GM19438 (cell line): Measurements from ENCODE around the gene DNAH6.

Experiments used
- ATAC-seq: cut with Tn5 transposase; IDR thresholded peaks from one replicate; pipeline ENCODE4 v1.9.1; 2021; ENCODE audit warnings: low read depth; ENCODE audit not compliant: unreplicated experiment

DNAH6 gene

GRCh38 chr2:84613082-84613481 lies 96.8 kb downstream of the DNAH6 start:
- ATAC-seq: no peak

- no peak for ATAC-seq
Measured at GRCh38 chr2:84619794-84620371, 103.6 kb downstream of the DNAH6 start.

GRCh38 chr2:84628486-84628885 lies 112.2 kb downstream of the DNAH6 start:
- ATAC-seq: no peak

DNA sequence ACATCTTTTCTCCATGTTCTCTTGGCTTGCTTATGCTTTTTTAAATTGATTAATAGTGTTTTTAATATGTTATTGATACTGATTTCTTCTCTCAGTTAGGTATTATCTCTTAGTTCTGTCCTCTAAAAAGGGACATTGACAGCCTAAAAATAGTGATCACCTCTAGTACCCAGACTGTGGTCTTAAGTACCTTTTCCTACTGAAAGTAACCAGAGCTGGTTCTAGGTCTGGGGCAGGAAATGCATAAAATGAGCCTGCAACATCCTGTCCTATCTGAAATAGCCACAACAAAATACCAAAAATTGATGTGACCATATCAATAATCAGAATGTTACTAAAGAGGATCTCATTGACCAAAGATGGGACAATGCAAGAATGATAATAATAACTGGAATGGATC lies 113.3 kb downstream of the DNAH6 start:
- no peak for ATAC-seq

GRCh38 chr2:84631047-84631446 lies 114.7 kb downstream of the DNAH6 start:
- ATAC-seq: no peak

GRCh38 chr2:84631985-84632384 lies 115.7 kb downstream of the DNAH6 start:
- no peak for ATAC-seq

- no peak for ATAC-seq
Measured at GRCh38 chr2:84636080-84636971, 120.0 kb downstream of the DNAH6 start.

GRCh38 chr2:84639751-84640150 lies 123.5 kb downstream of the DNAH6 start:
- no peak for ATAC-seq

GRCh38 chr2:84640411-84640810 lies 124.1 kb downstream of the DNAH6 start:
- ATAC-seq: no peak

DNA sequence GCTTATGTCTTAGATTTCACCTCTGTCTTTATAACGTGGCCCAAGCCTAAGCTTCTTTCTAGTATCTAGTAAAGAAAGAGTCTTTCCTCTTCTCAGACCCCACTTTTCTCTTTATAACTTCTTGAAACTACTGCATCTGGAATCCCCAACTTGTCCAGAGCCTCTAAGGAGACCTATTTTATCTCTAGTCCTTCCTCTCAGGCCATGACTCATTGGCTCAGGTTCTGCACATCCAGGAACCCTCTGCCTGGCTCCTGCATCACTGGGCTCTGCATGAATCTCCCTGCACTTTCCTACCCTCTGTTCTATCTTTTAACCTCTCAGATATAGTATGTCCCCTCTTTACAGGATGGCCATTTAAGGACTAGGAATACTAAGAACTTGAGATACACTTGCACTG lies 124.7 kb downstream of the DNAH6 start:
- no peak for ATAC-seq

DNA sequence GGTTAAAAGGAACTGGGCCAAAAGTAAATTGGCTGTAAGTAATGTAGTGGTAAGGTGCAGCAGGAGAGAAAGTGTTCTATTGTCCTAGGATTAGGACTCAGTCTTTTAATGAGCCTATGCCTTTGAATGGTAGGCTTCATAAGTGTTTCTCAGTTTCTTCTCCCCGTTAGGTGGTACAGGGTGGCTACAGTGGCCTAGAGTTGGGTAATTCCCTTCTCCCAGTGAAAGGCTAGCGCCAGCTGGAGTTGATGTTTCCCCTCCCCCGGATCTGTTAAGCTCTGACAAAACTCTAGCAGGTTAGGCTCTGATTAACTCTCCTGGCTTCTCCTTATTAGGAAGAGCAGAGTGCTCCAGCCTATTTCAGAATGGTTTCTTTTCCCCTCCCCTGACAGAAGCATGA lies 127.7 kb downstream of the DNAH6 start:
- no peak for ATAC-seq

DNA sequence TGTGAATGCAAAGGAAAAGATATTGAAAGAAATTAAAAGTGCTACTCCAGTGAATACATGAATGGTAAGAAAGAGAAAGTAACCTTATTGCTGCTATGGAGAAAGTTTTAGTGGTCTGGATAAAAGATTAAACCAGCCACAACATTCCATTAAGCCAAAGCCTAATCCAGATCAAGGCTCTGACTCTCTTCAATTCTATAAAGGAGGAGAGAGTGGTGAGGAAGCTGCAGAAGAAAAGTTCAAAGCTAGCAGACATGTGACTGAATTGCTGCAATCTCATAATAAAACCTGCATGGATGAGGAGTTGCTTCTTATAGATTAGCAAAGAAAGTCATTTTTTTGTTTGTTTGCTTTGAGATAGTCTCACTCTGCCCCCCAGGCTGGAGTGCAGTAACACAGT lies 130.2 kb downstream of the DNAH6 start:
- ATAC-seq: no peak

GRCh38 chr2:84647267-84647666 lies 131.0 kb downstream of the DNAH6 start:
- ATAC-seq: no peak

DNA sequence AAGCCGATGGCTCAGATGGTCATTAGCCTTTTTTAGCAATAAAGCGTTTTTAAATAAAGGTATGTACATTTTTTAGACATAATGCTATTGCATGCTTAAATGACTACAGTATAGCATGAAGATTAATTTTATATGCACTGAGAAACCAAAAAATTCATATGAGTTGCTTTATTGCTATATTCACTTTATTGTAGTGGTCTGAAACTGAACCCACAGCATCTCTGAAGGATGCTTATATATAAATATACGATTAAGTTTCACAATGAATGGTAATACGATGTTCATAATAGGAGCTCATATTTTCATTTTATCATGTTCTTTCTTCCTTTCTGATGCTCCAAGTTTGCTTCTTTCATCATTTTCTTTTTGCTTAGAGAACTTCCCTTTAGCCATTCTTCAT lies 132.8 kb downstream of the DNAH6 start:
- no peak for ATAC-seq

GRCh38 chr2:84649487-84650142 lies 133.3 kb downstream of the DNAH6 start:
- no peak for ATAC-seq

- ATAC-seq: no peak
Measured at GRCh38 chr2:84652431-84652830, 136.1 kb downstream of the DNAH6 start.

- ATAC-seq: no peak
Measured at GRCh38 chr2:84653302-84653701, 137.0 kb downstream of the DNAH6 start.

DNA sequence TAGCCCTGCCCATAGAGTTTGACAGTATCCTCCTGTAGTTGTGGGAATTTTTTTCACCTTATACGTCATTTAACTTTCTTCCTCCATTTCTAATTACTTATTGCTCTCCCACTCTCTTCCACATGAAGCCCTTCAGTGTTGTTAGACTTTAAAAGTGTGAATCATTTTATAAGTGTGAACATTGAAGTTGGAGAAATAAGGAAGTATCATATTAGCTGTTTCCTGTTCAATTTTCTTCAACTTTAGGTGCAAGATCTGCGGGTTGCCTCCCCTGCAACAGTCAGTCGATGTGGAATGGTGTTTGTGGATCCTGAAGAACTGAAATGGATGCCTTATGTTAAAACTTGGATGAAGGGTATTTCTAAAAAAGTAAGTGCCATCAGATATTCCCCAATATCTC lies 138.1 kb downstream of the DNAH6 start:
- ATAC-seq: no peak

DNA sequence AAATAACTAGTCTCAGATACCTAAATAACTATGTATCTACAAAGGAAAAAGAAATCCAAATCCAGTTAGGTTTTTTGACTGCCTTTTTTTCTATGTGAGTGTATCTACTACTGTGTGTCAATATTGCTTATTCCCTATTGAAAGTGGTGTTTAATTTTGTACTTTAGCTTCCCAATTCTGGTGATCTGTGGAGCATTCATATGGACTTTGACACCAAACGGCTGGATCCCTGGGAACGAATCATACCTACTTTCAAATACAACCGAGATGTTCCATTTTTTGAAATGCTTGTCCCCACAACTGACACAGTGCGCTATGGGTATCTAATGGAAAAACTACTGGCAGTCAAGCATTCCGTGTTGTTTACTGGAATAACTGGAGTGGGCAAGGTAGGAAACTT lies 152.8 kb downstream of the DNAH6 start:
- no peak for ATAC-seq

- ATAC-seq: no peak
Measured at GRCh38 chr2:84674099-84674498, 157.8 kb downstream of the DNAH6 start.

GRCh38 chr2:84674586-84674985 lies 158.3 kb downstream of the DNAH6 start:
- ATAC-seq: no peak

GRCh38 chr2:84676295-84676694 lies 160.0 kb downstream of the DNAH6 start:
- no peak for ATAC-seq
